K562 (cell line): ENCODE data around the gene DNAJB12. TPM values are rescaled to one million over a fixed set of nuclear protein-coding genes. Genes with fewer than 3 reads are reported as not detected.
A peak's percentile ranks its signal among the peaks of the same experiment; 100 is the strongest.

Experiments used
- CREB1 ChIP-seq, 2 experiments: sonication (generic) in 1 of 2; formaldehyde crosslinking in 1 of 2; IDR thresholded peaks; 2 replicates each; pipeline versions ENCODE4 v1.6.1 to v1.8.0; 2012 to 2022; ENCODE audit warnings: inconsistent platforms in 1 of 2, mild to moderate bottlenecking in 1 of 2, missing genetic modification reagents in 1 of 2, moderate library complexity in 1 of 2
- CREM ChIP-seq: IDR thresholded peaks from 2 replicates; pipeline ENCODE4 v1.6.1; 2014; ENCODE audit warnings: antibody characterized with exemption, low read depth
- EP400 ChIP-seq: fragments of 450-650 bp; IDR thresholded peaks from 2 replicates; pipeline ENCODE4 v1.6.1; 2017; ENCODE audit warnings: antibody characterized with exemption, mild to moderate bottlenecking, moderate library complexity
- HDAC3 ChIP-seq: fragments of 450-650 bp; IDR thresholded peaks from 2 replicates; pipeline ENCODE4 v1.6.1; 2018; ENCODE audit warnings: borderline replicate concordance, mild to moderate bottlenecking, moderate library complexity; ENCODE audit not compliant: partially characterized antibody
- HSF4 ChIP-seq: fragments of 250-450 bp; sonication (Bioruptor Pico); IDR thresholded peaks from 2 replicates; pipeline ENCODE4 v2.1.2; 2022; ENCODE audit warnings: mild to moderate bottlenecking, moderate library complexity, borderline replicate concordance
- NONO ChIP-seq, 2 experiments: fragments of 200-400 bp in 1 of 2; fragments of 450-650 bp in 1 of 2; formaldehyde crosslinking in 1 of 2; IDR thresholded peaks; 2 replicates each; pipeline ENCODE4 v1.6.1; 2017; ENCODE audit warnings: low read depth in 2 of 2, mild to moderate bottlenecking in 2 of 2, moderate library complexity in 2 of 2, low read length in 1 of 2
- PHF21A ChIP-seq: fragments of 450-650 bp; IDR thresholded peaks from 2 replicates; pipeline ENCODE4 v1.6.1; 2017; ENCODE audit warnings: low read depth, borderline replicate concordance
- RAD21 ChIP-seq, 2 experiments: fragments of 250-450 bp in 1 of 2; fragments of 450-650 bp in 1 of 2; sonication (Bioruptor Pico) in 1 of 2; formaldehyde crosslinking in 1 of 2; IDR thresholded peaks in 1 of 2; conservative IDR thresholded peaks in 1 of 2; 2 replicates each; pipeline versions ENCODE4 v1.4.0 to v1.8.0; 2020 to 2022; ENCODE audit warnings: mild to moderate bottlenecking in 2 of 2, moderate library complexity in 1 of 2
- SMAD1 ChIP-seq: fragments of 150-350 bp; IDR thresholded peaks from 2 replicates; pipeline ENCODE4 v1.6.1; 2014; ENCODE audit warnings: low read length, low read depth; ENCODE audit not compliant: partially characterized antibody
- polyA plus RNA-seq, 8 experiments: library from polyadenylated mRNA; depleted of rRNA in 4 of 8; stranded (reverse) in 5 of 8; unstranded in 3 of 8; fragments of >200 nt; fragmentation: Nextera tagmentation in 2 of 8; fragmentation: Illumina TruSeq in 1 of 8; extraction: Ambion mirVana in 2 of 8; extraction: Trizol in 1 of 8; gene quantifications; 2 replicates each; pipeline versions ENCODE4 v1.2.1 to v1.2.3, GENCODE V29; 2011 to 2014; ENCODE audit warnings: inconsistent platforms in 1 of 8, missing spikeins in 1 of 8
- total RNA-seq, 7 experiments: library from RNA; depleted of rRNA in 6 of 7; stranded (reverse); fragments of >200 nt in 6 of 7; fragmentation: Illumina TruSeq in 2 of 7; extraction: Trizol in 2 of 7; gene quantifications; 2 replicates each; pipeline versions ENCODE4 v1.2.1 to v1.2.3, GENCODE V29; 2011 to 2021; ENCODE audit warnings: low replicate concordance in 1 of 7
- TF ChIP-seq, protein P1 (sequence below): sonication (generic); formaldehyde crosslinking; IDR thresholded peaks from 2 replicates; pipeline ENCODE4 v1.8.0; 2022; ENCODE audit warnings: mild to moderate bottlenecking, missing genetic modification reagents, borderline replicate concordance
- TF ChIP-seq, protein P2 (sequence below): sonication (generic); formaldehyde crosslinking; IDR thresholded peaks from 2 replicates; pipeline ENCODE4 v1.8.0; 2022; ENCODE audit warnings: missing genetic modification reagents, mild to moderate bottlenecking, moderate library complexity, borderline replicate concordance
- TF ChIP-seq, protein P3 (sequence below): IDR thresholded peaks from 2 replicates; pipeline ENCODE4 v1.6.1; 2011; ENCODE audit warnings: borderline replicate concordance, low read depth, mild to moderate bottlenecking, moderate library complexity, low read length; ENCODE audit not compliant: insufficient read depth, poor library complexity, severe bottlenecking
- TF ChIP-seq, protein P4 (sequence below): sonication (generic); formaldehyde crosslinking; IDR thresholded peaks from 2 replicates; pipeline ENCODE4 v1.8.1; 2023; ENCODE audit warnings: mild to moderate bottlenecking, missing genetic modification reagents, moderate library complexity
- TF ChIP-seq, protein P5 (sequence below), 3 experiments: IDR thresholded peaks in 2 of 3; conservative IDR thresholded peaks in 1 of 3; 2 replicates each; pipeline ENCODE4 v1.5.1; 2011 to 2012; ENCODE audit warnings: low read length in 3 of 3, mild to moderate bottlenecking in 3 of 3, control low read depth in 2 of 3, improper control_type of control experiment in 1 of 3, inconsistent platforms in 1 of 3, low read depth in 1 of 3, mixed read lengths in 1 of 3, moderate library complexity in 1 of 3; ENCODE audit not compliant: insufficient read depth in 2 of 3
- TF ChIP-seq, protein P6 (sequence below): sonication (generic); formaldehyde crosslinking; IDR thresholded peaks from 2 replicates; pipeline ENCODE4 v1.8.0; 2022; ENCODE audit warnings: mild to moderate bottlenecking, missing genetic modification reagents

The DNAJB12 gene
- total and polyA plus RNA-seq, 9 of the 15 experiments (the other 6 are each of a cell fraction or from before 2014, with no cell fraction given) = 3.5 to 31.5 (median 20.3) TPM

DNA sequence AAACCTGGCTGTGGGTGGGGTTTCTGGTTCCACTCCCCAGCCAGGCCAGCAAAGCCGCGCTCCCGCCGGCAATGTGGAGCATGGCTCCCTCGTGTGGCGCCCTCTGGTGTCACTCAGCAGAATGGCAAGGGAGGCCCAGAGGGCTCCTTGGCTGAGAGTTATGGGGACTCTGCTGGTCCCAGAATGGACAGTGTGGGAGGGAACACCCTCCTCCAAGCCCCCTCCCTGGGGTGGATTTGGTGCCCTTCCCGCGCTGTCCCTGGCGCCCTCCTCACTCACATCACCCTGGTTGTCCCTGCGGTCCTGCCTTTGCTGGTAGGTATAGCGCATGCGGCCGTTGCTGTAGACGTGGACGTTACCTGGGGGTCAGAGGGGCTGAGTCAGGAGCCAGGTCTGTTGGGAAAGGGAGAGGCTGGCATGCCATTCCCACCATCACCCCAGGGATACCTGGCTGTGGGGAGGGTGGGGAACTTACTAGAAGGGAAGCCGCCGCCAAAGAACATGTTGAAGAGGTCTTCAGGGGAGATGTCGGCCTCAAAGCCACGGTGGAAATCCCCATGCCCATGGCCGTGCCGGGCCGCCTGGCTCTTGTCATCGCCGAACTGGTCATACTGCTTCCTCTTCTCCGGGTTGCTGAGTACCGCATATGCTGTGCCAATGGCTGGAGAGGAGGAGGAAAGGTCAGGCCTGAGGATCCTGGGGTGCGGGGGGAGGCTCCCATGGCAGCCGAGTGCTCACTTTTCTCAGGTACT lies 14.0 kb downstream of the DNAJB12 start (continued):
- TF ChIP-seq, protein P1, sequence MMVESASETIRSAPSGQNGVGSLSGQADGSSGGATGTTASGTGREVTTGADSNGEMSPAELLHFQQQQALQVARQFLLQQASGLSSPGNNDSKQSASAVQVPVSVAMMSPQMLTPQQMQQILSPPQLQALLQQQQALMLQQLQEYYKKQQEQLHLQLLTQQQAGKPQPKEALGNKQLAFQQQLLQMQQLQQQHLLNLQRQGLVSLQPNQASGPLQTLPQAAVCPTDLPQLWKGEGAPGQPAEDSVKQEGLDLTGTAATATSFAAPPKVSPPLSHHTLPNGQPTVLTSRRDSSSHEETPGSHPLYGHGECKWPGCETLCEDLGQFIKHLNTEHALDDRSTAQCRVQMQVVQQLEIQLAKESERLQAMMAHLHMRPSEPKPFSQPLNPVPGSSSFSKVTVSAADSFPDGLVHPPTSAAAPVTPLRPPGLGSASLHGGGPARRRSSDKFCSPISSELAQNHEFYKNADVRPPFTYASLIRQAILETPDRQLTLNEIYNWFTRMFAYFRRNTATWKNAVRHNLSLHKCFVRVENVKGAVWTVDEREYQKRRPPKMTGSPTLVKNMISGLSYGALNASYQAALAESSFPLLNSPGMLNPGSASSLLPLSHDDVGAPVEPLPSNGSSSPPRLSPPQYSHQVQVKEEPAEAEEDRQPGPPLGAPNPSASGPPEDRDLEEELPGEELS (CRISPR knock-in tag) = 0 out of 2 replicates have a peak, but pooled peaks have one; percentile 17
- TF ChIP-seq NONO (IDR thresholded peaks at IDR 0.05; ENCODE audit: low read depth in 2 of 2, low read length in 1 of 2) (no peak), RAD21 (CRISPR knock-in tag; conservative IDR thresholded peaks at IDR 0.05 in 1 of 2, IDR thresholded peaks at IDR 0.05 in 1 of 2) (peak; percentile 60 to 88), CREM (peak; percentile 40; the same call in 1 of the 2 replicates), EP400 (no peak), CREB1 (IDR thresholded peaks at IDR 0.05) (no peak), CREB1 (CRISPR knock-in tag; IDR thresholded peaks at IDR 0.05) (peak; percentile 28; the same call in 1 of the 2 replicates), SMAD1 (no peak), HDAC3 (no peak), PHF21A (no peak), HSF4 (CRISPR knock-in tag) (no peak)
- TF ChIP-seq, protein P2, sequence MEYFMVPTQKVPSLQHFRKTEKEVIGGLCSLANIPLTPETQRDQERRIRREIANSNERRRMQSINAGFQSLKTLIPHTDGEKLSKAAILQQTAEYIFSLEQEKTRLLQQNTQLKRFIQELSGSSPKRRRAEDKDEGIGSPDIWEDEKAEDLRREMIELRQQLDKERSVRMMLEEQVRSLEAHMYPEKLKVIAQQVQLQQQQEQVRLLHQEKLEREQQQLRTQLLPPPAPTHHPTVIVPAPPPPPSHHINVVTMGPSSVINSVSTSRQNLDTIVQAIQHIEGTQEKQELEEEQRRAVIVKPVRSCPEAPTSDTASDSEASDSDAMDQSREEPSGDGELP = peak; percentile 67; the same call in 1 of the 2 replicates
- TF ChIP-seq, protein P3, sequence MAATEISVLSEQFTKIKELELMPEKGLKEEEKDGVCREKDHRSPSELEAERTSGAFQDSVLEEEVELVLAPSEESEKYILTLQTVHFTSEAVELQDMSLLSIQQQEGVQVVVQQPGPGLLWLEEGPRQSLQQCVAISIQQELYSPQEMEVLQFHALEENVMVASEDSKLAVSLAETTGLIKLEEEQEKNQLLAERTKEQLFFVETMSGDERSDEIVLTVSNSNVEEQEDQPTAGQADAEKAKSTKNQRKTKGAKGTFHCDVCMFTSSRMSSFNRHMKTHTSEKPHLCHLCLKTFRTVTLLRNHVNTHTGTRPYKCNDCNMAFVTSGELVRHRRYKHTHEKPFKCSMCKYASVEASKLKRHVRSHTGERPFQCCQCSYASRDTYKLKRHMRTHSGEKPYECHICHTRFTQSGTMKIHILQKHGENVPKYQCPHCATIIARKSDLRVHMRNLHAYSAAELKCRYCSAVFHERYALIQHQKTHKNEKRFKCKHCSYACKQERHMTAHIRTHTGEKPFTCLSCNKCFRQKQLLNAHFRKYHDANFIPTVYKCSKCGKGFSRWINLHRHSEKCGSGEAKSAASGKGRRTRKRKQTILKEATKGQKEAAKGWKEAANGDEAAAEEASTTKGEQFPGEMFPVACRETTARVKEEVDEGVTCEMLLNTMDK = peak; percentile 87
- TF ChIP-seq, protein P4, sequence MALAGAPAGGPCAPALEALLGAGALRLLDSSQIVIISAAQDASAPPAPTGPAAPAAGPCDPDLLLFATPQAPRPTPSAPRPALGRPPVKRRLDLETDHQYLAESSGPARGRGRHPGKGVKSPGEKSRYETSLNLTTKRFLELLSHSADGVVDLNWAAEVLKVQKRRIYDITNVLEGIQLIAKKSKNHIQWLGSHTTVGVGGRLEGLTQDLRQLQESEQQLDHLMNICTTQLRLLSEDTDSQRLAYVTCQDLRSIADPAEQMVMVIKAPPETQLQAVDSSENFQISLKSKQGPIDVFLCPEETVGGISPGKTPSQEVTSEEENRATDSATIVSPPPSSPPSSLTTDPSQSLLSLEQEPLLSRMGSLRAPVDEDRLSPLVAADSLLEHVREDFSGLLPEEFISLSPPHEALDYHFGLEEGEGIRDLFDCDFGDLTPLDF (CRISPR knock-in tag) = no peak
- TF ChIP-seq, protein P5, sequence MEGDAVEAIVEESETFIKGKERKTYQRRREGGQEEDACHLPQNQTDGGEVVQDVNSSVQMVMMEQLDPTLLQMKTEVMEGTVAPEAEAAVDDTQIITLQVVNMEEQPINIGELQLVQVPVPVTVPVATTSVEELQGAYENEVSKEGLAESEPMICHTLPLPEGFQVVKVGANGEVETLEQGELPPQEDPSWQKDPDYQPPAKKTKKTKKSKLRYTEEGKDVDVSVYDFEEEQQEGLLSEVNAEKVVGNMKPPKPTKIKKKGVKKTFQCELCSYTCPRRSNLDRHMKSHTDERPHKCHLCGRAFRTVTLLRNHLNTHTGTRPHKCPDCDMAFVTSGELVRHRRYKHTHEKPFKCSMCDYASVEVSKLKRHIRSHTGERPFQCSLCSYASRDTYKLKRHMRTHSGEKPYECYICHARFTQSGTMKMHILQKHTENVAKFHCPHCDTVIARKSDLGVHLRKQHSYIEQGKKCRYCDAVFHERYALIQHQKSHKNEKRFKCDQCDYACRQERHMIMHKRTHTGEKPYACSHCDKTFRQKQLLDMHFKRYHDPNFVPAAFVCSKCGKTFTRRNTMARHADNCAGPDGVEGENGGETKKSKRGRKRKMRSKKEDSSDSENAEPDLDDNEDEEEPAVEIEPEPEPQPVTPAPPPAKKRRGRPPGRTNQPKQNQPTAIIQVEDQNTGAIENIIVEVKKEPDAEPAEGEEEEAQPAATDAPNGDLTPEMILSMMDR (IDR thresholded peaks at IDR 0.05 in 2 of 3, conservative IDR thresholded peaks at IDR 0.05 in 1 of 3; ENCODE audit: insufficient read depth in 2 of 3, low read depth in 1 of 3, low read length in 3 of 3) = peak; percentile 97 to 99 (median 98)
- TF ChIP-seq, protein P6, sequence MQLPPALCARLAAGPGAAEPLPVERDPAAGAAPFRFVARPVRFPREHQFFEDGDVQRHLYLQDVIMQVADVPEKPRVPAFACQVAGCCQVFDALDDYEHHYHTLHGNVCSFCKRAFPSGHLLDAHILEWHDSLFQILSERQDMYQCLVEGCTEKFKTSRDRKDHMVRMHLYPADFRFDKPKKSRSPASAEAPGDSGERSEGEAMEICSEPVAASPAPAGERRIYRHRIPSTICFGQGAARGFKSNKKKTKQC (CRISPR knock-in tag) = 0 out of 2 replicates have a peak, but pooled peaks have one; percentile 20
